GM13977 (cell line): ENCODE data around the gene CTTNBP2.

ENCODE experiments used
- DNase-seq: peaks from one replicate; pipeline ENCODE4 v3.0.0; 2012; ENCODE audit warnings: low spot score
- in situ Hi-C: fragments of 300-500 bp; cut with MboI; formaldehyde crosslinking; loops from one replicate; pipeline ENCODE4 v1.12.0; 2022; ENCODE audit warnings: low sequenced_read_pairs, low pct_unique_long_range_greater_than_20kb, mixed read lengths, inconsistent platforms; ENCODE audit not compliant: unreplicated experiment
- TF ChIP-seq, protein P1 (sequence below): IDR thresholded peaks from 2 replicates; pipeline ENCODE4 v1.5.1; 2012; ENCODE audit warnings: mild to moderate bottlenecking, control low read depth; ENCODE audit not compliant: insufficient read depth; ENCODE audit errors: extremely low read depth, missing control alignments

Gene CTTNBP2

DNA sequence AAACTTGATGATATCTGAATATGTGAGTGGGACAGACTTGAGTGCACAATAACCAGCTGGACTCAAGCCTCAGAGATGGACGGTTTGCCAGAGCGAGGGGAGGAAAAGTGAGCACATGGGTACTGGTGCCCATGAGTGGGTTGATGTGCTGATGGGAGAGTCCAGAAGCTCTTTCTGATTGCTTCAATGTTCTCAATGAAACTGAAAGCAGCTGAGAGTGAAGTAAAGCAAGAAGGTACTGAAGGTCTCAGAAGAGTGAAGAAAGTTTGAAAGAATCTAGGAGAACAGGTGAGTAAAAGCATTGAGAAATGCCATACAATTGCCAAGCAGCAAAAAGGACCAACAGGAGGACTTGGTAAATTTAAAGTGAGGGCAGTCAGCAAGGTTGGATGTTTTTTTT lies 28.6 kb downstream of the CTTNBP2 start:
- DNase-seq: no peak
- in situ Hi-C loops: no loop called here

DNA sequence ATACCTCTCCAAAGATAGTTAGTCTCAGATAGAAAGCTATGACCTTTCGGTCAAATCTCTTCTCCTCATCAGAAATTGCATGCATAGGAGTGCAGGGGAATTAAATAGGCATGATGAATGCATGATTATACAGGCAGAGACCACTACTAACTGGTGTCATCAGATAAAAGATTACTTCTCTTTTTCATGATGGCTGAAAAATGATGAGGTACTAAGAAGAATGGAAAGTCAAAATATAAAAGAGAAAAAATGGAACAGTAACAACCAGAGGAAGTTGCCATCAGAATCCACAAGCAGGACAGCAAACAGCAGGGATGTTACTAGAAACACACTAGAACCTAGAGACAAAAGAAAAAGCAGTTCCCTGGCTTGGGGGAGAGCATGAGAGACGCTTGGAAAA lies 31.6 kb downstream of the CTTNBP2 start:
- TF ChIP-seq, protein P1, sequence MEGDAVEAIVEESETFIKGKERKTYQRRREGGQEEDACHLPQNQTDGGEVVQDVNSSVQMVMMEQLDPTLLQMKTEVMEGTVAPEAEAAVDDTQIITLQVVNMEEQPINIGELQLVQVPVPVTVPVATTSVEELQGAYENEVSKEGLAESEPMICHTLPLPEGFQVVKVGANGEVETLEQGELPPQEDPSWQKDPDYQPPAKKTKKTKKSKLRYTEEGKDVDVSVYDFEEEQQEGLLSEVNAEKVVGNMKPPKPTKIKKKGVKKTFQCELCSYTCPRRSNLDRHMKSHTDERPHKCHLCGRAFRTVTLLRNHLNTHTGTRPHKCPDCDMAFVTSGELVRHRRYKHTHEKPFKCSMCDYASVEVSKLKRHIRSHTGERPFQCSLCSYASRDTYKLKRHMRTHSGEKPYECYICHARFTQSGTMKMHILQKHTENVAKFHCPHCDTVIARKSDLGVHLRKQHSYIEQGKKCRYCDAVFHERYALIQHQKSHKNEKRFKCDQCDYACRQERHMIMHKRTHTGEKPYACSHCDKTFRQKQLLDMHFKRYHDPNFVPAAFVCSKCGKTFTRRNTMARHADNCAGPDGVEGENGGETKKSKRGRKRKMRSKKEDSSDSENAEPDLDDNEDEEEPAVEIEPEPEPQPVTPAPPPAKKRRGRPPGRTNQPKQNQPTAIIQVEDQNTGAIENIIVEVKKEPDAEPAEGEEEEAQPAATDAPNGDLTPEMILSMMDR: no peak

More for the DNA sequence above, 28.6 kb downstream of the CTTNBP2 start:
- TF ChIP-seq, protein P1: no peak

DNA sequence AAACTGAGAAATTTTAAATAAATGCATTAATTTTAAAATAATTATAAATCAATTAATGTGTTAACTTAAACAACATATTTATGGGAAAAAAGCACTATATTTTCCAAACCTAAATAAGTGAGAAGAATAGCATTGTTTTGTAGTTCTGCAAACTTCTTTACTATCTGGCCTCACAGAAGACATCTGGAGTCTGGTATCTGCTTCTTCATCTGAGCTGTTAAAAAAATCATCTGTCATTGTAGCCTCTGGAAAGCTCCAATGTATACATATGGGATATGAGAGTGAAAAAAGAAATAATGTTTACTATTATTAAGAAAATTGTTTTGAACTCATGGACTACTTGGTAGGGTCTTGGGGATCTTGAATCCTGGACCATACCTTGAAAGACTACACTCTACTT lies 32.2 kb downstream of the CTTNBP2 start:
- in situ Hi-C loops: no loop called here
- TF ChIP-seq, protein P1: no peak
- DNase-seq: no peak

More for the DNA sequence above, 31.6 kb downstream of the CTTNBP2 start:
- DNase-seq: no peak
- in situ Hi-C loops: no loop called here

GRCh38 chr7:117839507-117839906 lies 33.7 kb downstream of the CTTNBP2 start:
- in situ Hi-C loops: no loop called here
- no peak for DNase-seq
- TF ChIP-seq, protein P1: no peak

DNA sequence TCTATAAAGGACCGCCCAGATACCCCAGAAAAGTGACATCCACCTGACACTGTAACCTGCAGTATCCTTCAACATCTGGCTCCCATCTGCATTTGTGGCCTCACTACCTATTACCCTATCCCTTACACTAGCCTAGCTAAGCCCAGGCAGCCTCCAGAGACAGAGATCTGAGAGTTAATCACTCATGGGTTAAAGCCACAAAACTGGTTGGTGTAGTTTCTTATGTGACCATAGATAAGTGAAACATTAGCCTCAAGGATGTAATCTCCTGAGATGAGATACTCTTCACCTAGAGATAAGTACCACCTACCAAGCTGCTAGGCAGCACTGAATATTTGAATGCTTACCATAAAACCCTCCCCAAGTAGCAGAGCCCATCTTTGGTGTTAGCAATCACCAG lies 35.4 kb downstream of the CTTNBP2 start:
- DNase-seq: no peak
- TF ChIP-seq, protein P1: no peak
- in situ Hi-C loops: no loop called here

GRCh38 chr7:117835016-117835664 lies 38.1 kb downstream of the CTTNBP2 start:
- in situ Hi-C loops: no loop called here
- TF ChIP-seq, protein P1: no peak
- DNase-seq: no peak
